Measurements from ENCODE around the gene NOTCH1.
"Not testable (repeated sequence)": the region's sequence is repeated elsewhere in the genome, so short reads cannot be mapped to it uniquely, and the experiment has no call there.

The NOTCH1 gene

DNA sequence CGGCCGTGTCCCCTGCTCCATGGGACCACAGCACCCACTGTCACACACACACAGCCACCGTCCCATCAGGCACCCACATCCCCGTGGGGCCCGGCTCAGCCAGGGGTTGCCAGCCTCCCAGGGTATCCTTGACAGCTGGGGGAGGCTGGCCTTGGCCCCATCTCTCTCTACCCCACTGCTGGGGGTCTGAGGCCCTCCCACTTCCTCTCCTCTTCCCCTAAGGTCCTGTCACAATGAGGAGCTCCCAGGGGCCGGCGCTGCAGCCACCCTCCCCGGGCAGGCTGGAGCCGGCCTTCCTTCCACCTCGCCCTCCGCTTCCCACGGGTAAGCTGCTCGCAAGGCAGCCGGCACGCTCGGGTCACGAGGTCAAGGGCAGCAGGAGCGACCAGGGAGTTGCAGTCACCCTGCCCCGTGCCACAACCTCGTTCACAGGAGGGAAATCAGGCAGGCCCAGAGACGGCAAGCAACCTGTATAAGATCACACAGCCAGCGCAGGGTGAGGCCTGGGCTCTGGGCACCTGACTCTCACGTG is 38.6 kb upstream of the NOTCH1 start:
- TF ChIP-seq, protein P1, sequence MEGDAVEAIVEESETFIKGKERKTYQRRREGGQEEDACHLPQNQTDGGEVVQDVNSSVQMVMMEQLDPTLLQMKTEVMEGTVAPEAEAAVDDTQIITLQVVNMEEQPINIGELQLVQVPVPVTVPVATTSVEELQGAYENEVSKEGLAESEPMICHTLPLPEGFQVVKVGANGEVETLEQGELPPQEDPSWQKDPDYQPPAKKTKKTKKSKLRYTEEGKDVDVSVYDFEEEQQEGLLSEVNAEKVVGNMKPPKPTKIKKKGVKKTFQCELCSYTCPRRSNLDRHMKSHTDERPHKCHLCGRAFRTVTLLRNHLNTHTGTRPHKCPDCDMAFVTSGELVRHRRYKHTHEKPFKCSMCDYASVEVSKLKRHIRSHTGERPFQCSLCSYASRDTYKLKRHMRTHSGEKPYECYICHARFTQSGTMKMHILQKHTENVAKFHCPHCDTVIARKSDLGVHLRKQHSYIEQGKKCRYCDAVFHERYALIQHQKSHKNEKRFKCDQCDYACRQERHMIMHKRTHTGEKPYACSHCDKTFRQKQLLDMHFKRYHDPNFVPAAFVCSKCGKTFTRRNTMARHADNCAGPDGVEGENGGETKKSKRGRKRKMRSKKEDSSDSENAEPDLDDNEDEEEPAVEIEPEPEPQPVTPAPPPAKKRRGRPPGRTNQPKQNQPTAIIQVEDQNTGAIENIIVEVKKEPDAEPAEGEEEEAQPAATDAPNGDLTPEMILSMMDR (conservative IDR thresholded peaks at IDR 0.05): no peak
- H3K27ac ChIP-seq: no peak overlapping the region

DNA sequence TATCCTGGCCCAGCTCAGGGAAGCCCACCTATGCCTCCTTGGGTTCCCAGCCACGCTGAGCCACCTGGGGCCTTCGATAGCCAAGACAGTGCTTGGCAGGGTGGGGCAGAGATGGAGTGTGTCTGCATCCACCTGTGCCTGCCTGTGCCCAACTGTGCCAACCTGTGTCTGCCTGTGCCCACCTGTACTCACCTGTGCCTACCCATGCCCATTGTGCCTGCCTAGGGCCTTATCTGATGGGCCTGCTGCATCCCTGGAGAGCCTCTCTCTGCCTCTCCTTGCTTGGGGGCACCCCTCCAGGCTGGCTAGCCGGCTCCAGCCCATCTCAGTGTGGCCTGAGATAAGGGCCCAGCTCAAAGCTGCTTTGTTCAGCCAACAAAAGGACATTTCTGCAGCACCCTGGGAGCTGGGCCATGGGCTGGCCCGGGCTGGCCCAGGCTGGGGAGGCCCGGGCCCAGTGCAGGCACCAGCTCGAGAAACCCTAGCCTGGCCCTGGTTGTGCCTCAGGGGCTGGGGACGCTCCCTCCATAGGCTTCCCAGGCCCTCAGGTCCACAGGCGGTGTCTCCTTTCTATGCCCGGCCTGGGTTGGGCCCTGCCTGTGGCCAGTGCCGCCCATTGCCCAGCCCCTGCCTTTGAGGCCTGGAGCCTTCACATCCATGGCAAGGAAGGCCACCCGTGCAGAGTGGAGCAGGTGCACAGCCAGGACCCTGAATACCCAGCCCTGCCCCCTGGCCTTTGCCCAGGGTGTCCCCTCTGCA is 37.3 kb upstream of the NOTCH1 start:
- H3K27ac ChIP-seq: no peak overlapping the region
- TF ChIP-seq, protein P1 (conservative IDR thresholded peaks at IDR 0.05): no peak

DNA sequence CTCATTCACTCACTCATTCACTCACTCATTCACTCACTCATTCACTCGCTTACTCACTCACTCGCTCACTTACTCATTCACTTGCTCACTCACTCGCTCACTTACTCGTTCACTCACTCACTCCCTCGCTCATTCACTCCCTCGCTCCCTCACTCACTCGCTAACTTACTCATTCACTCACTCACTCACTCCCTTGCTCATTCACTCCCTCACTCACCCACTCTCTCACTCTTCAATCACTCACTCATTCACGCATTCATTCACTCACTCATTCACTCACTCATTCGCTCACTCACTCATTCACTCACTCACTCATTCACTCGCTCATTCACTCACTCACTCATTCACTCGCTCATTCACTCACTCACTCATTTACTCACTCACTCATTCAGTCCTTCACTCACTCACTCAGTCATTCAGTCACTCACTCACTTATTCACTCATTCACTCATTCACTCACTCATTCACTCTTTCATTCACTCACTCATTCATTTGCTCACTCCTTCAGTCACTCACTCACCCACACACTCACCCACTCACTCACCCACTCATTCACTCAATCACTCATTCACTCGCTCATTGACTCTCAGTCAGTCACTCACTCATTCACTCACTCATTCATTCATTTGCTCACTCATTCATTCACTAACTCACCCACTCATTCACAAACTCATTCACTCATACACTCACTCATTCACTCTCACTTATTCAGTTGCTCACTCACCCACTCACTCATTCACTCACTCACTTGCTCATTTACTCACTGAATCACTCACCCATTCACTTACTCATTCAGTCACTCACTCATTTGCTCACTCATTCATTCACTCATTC is 36.0 kb upstream of the NOTCH1 start:
- TF ChIP-seq, protein P1 (conservative IDR thresholded peaks at IDR 0.05): no peak
- no peak overlapping the region for H3K27ac ChIP-seq

DNA sequence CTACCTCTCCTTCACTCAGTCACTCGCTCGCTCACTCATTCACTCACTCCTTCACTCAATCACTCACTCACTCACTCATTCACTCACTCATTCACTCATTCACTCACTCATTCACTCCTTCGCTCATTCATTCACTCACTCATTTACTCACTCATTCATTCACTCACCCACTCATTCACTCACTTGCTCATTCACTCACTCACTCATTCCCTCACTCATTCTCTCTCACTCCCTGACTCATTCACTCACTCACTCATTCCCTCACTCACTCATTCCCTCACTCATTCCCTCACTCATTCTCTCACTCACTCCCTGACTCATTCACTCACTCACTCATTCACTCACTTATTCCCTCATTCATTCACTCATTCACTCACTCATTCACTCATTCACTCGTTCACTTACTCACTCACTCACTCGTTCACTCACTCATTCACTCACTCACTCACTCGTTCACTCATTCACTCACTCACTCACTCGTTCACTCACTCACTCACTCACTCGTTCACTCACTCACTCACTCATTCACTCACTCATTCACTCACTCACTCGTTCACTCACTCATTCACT is 33.9 kb upstream of the NOTCH1 start:
- not testable (repeated sequence) for H3K27ac ChIP-seq

DNA sequence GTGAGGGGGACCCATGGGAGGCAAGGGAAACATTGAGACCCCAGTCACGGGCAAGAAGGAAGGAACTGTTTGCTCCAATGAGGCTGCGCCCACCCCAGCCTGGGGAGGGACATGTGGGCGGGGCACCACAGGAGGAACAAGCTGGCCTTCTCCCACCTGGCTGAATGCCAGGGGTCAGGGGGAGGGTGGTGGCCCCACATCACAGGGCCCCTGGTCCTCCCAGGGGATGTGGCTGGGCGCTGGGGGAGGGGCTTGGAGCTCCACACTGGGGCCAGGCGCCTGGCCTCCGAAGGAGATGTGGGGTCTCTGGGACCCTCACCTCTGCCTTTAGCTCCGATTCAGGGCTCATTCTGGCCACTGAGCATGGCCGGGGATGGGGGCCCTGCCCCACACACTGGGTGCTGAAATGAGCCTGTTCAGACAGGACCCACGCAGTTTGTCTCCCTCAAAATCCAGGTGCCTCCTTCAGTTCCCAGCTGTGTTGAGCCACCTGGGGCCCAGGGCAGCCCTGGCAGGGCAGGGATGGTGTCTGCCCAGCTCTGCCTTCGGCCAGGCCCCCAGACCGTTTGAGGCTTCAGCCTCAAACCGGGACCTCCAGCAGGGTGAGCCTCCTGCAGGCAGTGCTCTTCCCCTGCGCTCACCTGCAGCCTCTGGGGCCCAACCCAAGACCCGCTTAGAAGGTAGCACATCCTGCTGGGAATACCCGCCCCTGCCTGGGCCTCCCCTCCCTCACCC is 33.2 kb upstream of the NOTCH1 start:
- TF ChIP-seq, protein P1 (conservative IDR thresholded peaks at IDR 0.05): no peak
- H3K27ac ChIP-seq: no peak overlapping the region

DNA sequence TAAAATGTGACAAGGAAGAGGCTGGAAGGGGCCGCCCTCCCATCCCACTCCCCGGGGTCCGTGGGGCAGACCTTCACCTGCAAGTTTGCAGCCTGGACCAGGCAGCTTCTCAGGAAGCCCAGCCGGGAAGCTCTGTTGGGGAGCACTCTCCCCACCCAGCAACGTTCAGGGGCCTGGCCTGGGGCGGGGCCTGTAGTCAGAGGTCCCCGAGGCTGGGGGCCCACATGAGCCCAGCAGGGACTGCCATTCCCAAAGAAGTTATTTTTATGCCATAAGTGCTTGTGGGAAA is 32.7 kb upstream of the NOTCH1 start:
- no peak overlapping the region for H3K27ac ChIP-seq
- TF ChIP-seq, protein P1 (conservative IDR thresholded peaks at IDR 0.05): no peak

DNA sequence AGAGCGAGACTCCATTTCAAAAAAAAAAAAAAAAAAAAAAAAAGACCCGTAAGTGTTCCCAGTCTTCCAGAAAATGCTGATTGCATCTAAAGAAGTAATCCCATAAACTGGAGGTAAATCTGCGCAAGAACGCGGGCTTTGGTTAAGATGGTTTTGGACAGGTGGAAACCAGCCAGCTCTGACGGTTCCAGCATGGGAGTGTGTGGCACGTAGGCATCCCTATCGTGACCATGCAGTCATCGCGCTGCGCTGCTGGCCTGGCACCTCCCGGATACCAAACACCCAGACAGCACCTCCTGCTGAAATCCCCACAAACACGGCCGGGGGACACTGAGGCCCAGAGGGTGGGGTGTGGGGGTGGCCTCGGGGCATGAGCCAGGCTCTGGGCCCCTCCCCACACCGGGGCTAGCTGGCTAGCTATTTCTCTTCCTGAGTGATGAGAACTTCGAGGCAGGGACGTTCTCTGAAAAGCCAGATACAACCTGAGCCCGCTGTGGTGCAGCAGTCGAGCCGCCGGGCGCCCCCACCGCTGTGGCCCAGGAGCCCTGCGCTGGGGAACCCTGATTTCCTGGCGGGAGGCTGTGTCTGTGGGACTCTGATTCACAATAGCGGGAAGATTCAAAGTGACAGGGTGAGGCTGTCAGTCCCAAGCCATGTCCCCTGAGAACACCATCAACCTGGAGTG is 32.2 kb upstream of the NOTCH1 start:
- no peak overlapping the region for H3K27ac ChIP-seq
- TF ChIP-seq, protein P1 (conservative IDR thresholded peaks at IDR 0.05): no peak

All from VCaP (cell line).